Nephron (organoid): ENCODE measurements around the gene PARVB.

Experiments used
- H3K27ac Mint-ChIP-seq, 3 experiments: 2 replicates each; pipeline ENCODE4 v1.8.0; 2020; ENCODE audit warnings: mixed read lengths in 3 of 3, mild to moderate bottlenecking in 2 of 3, moderate library complexity in 1 of 3
- H3K27me3 Mint-ChIP-seq: 2 replicates; pipeline ENCODE4 v1.8.0; 2021; ENCODE audit warnings: low read depth, mild to moderate bottlenecking, moderate library complexity, mixed read lengths
- H3K36me3 Mint-ChIP-seq: 2 replicates; pipeline ENCODE4 v1.8.0; 2020; ENCODE audit warnings: low read depth, mixed read lengths
- H3K4me1 Mint-ChIP-seq: 2 replicates; pipeline ENCODE4 v1.8.0; 2020; ENCODE audit warnings: mixed read lengths
- H3K4me3 Mint-ChIP-seq, 3 experiments: 2 replicates each; pipeline ENCODE4 v1.8.0; 2020; ENCODE audit warnings: mild to moderate bottlenecking in 3 of 3, mixed read lengths in 3 of 3, moderate library complexity in 2 of 3
- H3K9me3 Mint-ChIP-seq: 2 replicates; pipeline ENCODE4 v1.8.0; 2020; ENCODE audit warnings: mixed read lengths
- TF ChIP-seq, protein P1 (sequence below), 3 experiments: fragments of 200-600 bp; sonication (generic); IDR thresholded peaks; one replicate each; pipeline ENCODE4 v1.5.0; 2021; ENCODE audit warnings: antibody characterized with exemption in 3 of 3; ENCODE audit not compliant: unreplicated experiment in 3 of 3

Gene PARVB

DNA sequence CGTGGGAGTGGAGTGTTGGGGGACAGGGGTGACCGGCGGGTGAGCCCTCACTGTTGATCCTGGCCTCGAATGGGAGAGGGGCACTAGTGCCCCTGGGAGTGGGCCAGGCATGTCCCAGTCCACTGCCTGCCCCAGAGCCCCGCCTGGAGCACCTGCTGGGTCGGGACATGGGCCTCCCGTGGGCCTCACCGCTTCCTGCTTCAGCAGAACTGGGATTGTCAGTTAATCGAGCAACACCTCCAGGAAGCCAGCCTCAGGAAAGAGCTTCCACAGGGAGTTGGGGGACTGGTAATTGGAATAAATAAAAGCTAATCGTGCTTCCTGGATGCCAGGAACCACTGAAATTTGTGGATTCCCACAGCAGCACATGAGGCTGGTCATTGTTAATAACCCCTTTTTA is 43.8 kb downstream of the PARVB start:
- no peaks in the 10 kb centered on the region for H3K36me3 Mint-ChIP-seq
- H3K4me1 Mint-ChIP-seq: peaks cover 13% of the 10 kb centered on the region
- peaks cover 8% of the 10 kb centered on the region for H3K27me3 Mint-ChIP-seq
- no peaks in the 10 kb centered on the region for H3K9me3 Mint-ChIP-seq
- no peak overlapping the region for H3K27ac Mint-ChIP-seq
- no peak overlapping the region for H3K4me3 Mint-ChIP-seq
- TF ChIP-seq, protein P1, sequence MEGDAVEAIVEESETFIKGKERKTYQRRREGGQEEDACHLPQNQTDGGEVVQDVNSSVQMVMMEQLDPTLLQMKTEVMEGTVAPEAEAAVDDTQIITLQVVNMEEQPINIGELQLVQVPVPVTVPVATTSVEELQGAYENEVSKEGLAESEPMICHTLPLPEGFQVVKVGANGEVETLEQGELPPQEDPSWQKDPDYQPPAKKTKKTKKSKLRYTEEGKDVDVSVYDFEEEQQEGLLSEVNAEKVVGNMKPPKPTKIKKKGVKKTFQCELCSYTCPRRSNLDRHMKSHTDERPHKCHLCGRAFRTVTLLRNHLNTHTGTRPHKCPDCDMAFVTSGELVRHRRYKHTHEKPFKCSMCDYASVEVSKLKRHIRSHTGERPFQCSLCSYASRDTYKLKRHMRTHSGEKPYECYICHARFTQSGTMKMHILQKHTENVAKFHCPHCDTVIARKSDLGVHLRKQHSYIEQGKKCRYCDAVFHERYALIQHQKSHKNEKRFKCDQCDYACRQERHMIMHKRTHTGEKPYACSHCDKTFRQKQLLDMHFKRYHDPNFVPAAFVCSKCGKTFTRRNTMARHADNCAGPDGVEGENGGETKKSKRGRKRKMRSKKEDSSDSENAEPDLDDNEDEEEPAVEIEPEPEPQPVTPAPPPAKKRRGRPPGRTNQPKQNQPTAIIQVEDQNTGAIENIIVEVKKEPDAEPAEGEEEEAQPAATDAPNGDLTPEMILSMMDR (IDR thresholded peaks at IDR 0.05; ENCODE audit: unreplicated experiment in 3 of 3): no peak

DNA sequence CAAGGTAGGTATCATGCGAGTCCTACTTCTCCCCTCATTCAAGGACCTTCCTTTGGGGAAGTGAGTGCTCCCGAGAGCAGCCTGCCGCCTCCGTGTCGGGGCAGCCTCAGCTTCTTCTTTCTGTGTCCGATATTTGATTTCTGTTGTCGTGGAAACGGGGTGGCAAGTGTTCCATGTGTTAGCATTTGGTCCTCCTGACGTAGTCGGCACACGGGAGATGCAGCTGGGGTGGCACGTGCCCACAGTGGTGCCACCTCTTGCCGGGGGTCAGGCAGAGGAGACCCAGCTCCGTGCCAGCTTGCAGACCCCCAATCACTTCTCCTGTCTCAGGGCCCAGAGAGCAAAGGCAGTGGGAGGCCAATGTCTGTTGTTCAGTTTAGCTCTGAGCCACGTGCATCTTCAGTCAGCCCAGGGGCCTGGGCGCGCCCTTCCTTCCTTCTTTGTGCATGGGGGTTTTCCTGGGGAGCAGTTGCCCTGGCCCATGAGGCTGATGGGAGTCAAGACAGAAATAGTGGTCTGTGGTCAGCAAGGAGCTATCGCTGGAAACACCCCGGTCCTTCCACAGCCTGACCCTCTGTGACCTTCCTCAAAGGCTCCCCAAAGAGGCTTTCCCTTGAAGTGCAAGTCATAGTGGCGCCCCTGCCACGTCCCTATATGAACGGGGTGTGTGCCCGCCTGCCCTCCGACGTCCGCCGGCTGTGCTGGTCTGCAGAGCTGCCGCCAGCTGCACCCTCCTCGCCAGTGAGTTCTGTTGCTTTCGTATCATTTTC is 44.5 kb downstream of the PARVB start:
- Mint-ChIP-seq H3K36me3 (no peaks in the 10 kb centered on the region), H3K27me3 (peaks cover 8% of the 10 kb centered on the region), H3K9me3 (no peaks in the 10 kb centered on the region), H3K4me1 (peaks cover 13% of the 10 kb centered on the region), H3K27ac (no peak overlapping the region), H3K4me3 (no peak overlapping the region)
- TF ChIP-seq, protein P1 (IDR thresholded peaks at IDR 0.05; ENCODE audit: unreplicated experiment in 3 of 3): no peak

DNA sequence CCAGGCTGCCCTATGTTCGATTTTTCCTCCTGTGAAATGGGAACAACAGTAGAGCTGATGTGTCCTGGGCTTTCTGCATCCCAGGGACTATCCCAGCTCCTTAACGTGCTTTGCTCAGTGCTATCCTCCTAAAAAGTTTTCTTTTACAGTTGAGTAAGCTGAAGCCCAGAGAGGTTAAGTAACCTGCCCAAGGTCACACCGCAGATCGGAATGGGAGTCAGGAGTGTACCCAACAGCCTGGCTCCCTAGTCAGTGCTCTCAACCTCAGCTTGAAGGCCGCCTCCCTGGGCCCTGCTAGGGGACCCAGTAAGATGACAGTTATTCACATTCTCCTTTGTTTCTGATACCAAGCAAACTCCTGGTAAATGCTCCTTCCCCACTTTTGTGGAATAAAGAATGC is 45.9 kb downstream of the PARVB start:
- Mint-ChIP-seq H3K4me3 (no peak overlapping the region), H3K9me3 (no peaks in the 10 kb centered on the region), H3K36me3 (no peaks in the 10 kb centered on the region), H3K4me1 (peaks cover 13% of the 10 kb centered on the region), H3K27me3 (peaks cover 8% of the 10 kb centered on the region), H3K27ac (no peak overlapping the region)
- TF ChIP-seq, protein P1 (IDR thresholded peaks at IDR 0.05; ENCODE audit: unreplicated experiment in 3 of 3): no peak

DNA sequence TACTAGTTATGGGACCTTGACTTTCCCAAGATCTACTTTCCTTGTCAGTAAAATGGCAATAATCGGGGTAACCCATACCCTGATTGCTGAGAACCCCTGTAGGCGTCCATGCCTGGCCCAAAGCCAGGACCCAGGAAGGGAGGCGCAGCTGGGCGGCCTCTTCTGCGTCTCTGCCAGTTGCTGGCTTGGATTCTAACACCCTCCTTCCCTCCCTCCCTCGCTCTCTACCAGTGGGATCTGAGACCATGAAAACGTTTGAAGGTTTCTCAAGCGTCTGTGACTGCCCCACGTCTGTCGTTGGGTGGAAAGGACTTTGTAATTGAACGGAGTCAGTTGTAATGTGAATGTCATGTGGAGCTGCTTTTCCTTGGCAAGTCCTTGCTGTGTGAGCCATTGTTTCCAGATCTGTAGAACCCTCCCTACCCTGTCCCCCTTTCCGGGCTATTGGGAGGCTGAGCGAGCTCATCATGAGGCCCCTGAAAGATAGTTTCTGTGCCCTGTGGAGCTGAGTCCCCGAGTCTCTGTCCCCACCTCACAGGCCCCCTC is 47.8 kb downstream of the PARVB start:
- TF ChIP-seq, protein P1 (IDR thresholded peaks at IDR 0.05; ENCODE audit: unreplicated experiment in 3 of 3): no peak
- H3K36me3 Mint-ChIP-seq: no peaks in the 10 kb centered on the region
- no peaks in the 10 kb centered on the region for H3K9me3 Mint-ChIP-seq
- peaks cover 5% of the 10 kb centered on the region for H3K27me3 Mint-ChIP-seq
- H3K4me3 Mint-ChIP-seq: no peak overlapping the region
- peaks cover 13% of the 10 kb centered on the region for H3K4me1 Mint-ChIP-seq
- no peak overlapping the region for H3K27ac Mint-ChIP-seq

DNA sequence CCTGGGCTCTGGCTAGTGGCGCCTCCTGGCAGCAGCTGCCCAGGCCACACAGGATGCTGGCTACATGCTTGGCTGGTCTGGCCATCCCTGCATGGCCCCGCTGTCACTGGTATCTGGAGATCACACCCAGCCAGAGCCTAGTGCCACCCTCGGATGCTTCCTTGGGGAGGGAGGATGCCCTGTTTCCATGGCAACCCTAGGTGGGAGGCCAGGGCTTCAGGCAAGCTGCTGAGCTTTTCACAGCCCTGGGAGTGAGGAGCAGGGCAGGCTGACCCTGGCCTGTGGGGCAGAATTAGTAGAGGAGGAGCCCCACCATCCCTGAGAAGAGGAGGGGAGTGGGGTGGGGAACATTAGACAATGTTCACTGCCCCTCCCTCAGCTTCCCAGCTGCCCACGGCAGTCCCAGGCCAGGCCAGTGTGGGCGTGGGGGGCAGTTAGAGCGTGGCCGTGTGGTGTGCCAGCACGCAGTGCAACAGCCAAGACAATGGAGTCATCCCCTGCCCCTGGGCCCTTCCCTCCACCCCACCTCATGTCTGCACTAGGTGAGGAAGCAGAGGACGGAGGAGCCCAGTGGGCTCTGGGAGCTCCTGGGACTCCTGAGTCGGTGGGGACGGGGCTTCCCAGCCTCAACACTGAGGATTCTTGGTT is 50.4 kb downstream of the PARVB start:
- H3K9me3 Mint-ChIP-seq: no peaks in the 10 kb centered on the region
- H3K27me3 Mint-ChIP-seq: peaks cover 7% of the 10 kb centered on the region
- TF ChIP-seq, protein P1 (IDR thresholded peaks at IDR 0.05; ENCODE audit: unreplicated experiment in 3 of 3): no peak
- no peak overlapping the region for H3K27ac Mint-ChIP-seq
- H3K4me3 Mint-ChIP-seq: no peak overlapping the region
- H3K4me1 Mint-ChIP-seq: peaks cover 5% of the 10 kb centered on the region
- no peaks in the 10 kb centered on the region for H3K36me3 Mint-ChIP-seq
